RWPE1 (cell line): ENCODE measurements around the gene CASKIN1.
"Not testable (repeated sequence)": the region's sequence is repeated elsewhere in the genome, so short reads cannot be mapped to it uniquely, and the experiment has no call there.

Source experiments
- CTCF ChIA-PET: fragments of 350-600 bp; sonication (Branson Sonifier 250); formaldehyde crosslinking; extraction: SDS; loops from one replicate; lab custom pipeline; 2021; lab: Yijun Ruan, JAX
- POLR2A ChIA-PET: fragments of 400-600 bp; formaldehyde crosslinking; extraction: SDS; loops from one replicate; lab custom pipeline; 2020; ENCODE audit warnings: antibody characterized with exemption; ENCODE audit not compliant: low non-redundant PET; lab: Yijun Ruan, JAX
- DNase-seq: peaks from one replicate; pipeline ENCODE4 v3.0.0; 2012; ENCODE audit warnings: low spot score
- H3K27ac ChIP-seq: fragments of 450-650 bp; 2 replicates; pipeline ENCODE4 v1.5.1; 2017
- CTCF ChIP-seq: fragments of 450-650 bp; conservative IDR thresholded peaks from 2 replicates; pipeline ENCODE4 v1.5.1; 2017; ENCODE audit warnings: low read depth, mild to moderate bottlenecking

CASKIN1 gene

DNA sequence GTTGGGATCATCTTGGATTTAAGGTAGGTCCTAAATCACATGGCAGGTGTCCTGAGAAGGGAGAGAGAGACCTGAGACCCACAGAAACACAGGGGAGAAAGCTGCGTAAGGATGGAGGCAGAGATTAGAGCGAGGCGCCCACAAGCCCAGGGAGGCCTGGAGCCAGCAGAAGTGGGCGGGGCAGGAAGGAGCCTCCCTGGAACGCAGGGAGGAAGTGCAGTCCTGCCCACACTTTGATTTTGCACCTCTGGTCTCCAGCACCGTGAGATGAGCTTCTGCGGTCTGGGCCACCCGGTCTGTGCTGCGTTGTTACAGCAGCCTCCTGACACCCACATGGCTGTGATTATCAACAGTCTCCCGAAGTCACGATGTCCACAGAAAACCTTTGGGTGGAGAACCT, 46.2 kb upstream of the CASKIN1 start:
- POLR2A ChIA-PET: no interaction called here
- CTCF ChIA-PET: interaction anchor here (0.6 to 0.7 kb wide), 2 partner anchors 172 to 606 kb away, joined by 3 read pairs; no protein-coding TSS in a partner anchor
- TF ChIP-seq CTCF: no peak

DNA sequence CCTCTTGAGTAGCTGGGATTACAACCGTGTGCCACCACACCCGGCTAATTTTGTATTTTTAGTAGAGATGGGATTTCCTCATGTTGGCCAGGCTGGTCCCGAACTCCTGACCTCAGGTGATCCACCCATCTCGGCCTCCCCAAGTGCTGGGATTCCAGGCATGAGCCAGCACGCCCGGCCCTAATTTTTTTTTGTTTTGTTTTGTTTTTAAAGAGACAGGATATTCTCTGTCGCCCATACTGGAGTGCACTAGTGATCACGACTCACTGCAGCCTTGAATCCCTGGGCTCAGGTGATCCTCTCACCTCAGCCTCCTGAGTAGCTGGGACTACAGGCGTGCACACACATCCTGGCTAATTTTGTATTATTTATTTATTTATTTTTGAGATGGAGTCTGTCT, 43.9 kb upstream of the CASKIN1 start:
- H3K27ac ChIP-seq: peak overlapping the region; percentile 57
- DNase-seq, POLR2A ChIA-PET: not testable (repeated sequence)
- CTCF ChIA-PET: interaction anchor here (0.7 kb wide), 1 partner anchor 237 kb away, joined by 4 read pairs; no protein-coding TSS in a partner anchor

More for the DNA sequence above, 46.2 kb upstream of the CASKIN1 start:
- no peak for DNase-seq
- peak overlapping the region; percentile 19; the same call in 1 of the 2 replicates for H3K27ac ChIP-seq

GRCh38 chr16:2238838-2239675, 42.7 kb upstream of the CASKIN1 start:
- ChIA-PET CTCF (interaction anchor here (0.5 kb wide), 1 partner anchor 52 kb away, joined by 3 read pairs; no protein-coding TSS in a partner anchor), POLR2A (interaction anchor here (1.6 kb wide), 1 partner anchor 44 kb away, joined by 3 read pairs; no protein-coding TSS in a partner anchor)
- H3K27ac ChIP-seq: peak overlapping the region; percentile 57
- DNase-seq: no peak
- TF ChIP-seq CTCF: no peak

- CTCF ChIA-PET: interaction anchor here (0.5 kb wide), 1 partner anchor 53 kb away, joined by 3 read pairs; no protein-coding TSS in a partner anchor
- H3K27ac ChIP-seq: peak overlapping the region; percentile 57
- no peak for TF ChIP-seq CTCF
- POLR2A ChIA-PET: interaction anchor here (1.6 kb wide), 1 partner anchor 43 kb away, joined by 3 read pairs; no protein-coding TSS in a partner anchor
- no peak for DNase-seq
These were observed 41.9 kb upstream of the CASKIN1 start for GRCh38 chr16:2238150-2238837.

DNA sequence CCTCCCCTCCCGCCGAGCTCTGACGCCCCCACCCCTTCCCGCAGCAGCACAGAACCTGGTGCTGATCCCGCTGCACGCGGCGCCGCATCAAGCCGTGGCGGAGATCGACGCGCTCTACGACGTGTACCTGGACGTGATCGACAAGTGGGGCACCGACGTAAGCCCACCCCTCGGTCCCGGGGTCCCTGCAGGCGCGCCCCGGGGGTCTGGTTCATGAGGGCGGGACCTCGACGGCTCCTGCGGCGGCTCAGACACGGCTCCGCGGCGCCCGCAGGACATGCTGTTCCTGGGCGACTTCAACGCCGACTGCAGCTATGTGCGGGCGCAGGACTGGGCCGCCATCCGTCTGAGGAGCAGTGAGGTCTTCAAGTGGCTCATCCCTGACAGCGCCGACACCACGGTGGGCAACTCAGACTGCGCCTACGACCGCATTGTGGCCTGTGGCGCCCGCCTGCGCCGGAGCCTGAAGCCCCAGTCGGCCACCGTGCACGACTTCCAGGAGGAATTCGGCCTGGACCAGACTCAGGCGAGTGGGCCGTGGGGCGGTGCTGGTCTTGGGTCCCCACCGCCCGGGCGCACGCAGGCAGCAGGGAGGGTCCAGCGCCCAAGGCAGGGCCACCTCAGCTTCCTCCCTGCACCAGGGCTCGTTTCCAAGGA, 41.2 kb upstream of the CASKIN1 start:
- TF ChIP-seq CTCF: no peak
- POLR2A ChIA-PET: no interaction called here
- DNase-seq: no peak
- H3K27ac ChIP-seq: no peak overlapping the region
- CTCF ChIA-PET: no interaction called here

DNA sequence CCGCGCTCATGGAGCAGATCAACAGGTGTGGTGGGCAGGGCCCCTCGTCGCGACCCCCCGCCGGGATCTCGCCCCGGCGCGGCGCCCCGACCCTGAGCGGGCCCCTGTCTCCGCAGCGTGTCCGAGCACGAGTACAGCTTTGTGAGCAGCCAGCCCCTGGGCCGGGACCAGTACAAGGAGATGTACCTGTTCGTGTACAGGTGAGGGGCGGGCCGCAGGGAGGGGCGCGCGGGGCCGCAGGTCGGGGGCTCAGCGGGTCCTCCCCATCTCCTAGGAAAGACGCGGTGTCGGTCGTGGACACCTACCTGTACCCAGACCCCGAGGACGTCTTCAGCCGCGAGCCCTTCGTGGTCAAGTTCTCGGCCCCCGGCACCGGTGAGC, 40.7 kb upstream of the CASKIN1 start:
- no peak for TF ChIP-seq CTCF
- DNase-seq: no peak
- ChIA-PET POLR2A (no interaction called here), CTCF (interaction anchor here (0.7 kb wide), 1 partner anchor 88 kb away, joined by 3 read pairs; no protein-coding TSS in a partner anchor)
- no peak overlapping the region for H3K27ac ChIP-seq
